Measurements from ENCODE around the gene PNMA8A. TPM values are rescaled to one million over a fixed set of nuclear protein-coding genes. Genes with fewer than 3 reads are reported as not detected.

The PNMA8A gene
- total and polyA plus RNA-seq, 2 of the 13 experiments (the other 11 are each of a cell fraction or from before 2014, with no cell fraction given): 0.13 to 0.51 TPM

DNA sequence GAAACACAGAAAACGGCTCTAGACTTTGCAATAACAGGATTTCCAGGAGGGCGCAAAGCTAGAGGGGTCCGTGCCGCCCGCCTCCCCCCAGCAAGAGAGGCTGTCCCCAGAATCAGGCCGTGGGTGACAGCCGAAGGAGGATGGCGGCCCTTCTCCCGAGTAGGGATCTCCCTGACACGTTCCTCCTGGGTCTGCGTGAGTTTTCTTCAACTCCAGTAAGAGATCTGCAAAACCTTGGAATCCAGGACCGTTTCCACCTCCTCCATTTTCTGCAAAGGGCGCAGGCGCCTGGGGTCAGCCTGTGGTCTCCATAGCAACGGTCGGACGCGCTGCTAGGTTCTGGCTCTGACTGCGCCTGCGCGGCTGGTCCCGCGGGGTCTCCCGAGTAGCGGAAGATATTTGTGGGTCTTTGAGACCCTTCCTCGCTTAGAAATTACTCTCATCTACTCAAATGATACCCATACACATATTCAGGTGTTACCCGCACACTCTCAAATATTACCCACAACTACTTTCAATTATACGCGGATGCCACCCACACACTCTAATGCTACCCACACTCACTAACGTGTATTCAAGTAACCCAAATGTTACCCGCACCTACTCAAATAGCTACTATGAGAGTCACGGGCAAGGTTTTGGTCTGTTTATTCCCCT lies 44.7 kb downstream of the PNMA8A start (continued):
- TF ChIP-seq, protein P1, sequence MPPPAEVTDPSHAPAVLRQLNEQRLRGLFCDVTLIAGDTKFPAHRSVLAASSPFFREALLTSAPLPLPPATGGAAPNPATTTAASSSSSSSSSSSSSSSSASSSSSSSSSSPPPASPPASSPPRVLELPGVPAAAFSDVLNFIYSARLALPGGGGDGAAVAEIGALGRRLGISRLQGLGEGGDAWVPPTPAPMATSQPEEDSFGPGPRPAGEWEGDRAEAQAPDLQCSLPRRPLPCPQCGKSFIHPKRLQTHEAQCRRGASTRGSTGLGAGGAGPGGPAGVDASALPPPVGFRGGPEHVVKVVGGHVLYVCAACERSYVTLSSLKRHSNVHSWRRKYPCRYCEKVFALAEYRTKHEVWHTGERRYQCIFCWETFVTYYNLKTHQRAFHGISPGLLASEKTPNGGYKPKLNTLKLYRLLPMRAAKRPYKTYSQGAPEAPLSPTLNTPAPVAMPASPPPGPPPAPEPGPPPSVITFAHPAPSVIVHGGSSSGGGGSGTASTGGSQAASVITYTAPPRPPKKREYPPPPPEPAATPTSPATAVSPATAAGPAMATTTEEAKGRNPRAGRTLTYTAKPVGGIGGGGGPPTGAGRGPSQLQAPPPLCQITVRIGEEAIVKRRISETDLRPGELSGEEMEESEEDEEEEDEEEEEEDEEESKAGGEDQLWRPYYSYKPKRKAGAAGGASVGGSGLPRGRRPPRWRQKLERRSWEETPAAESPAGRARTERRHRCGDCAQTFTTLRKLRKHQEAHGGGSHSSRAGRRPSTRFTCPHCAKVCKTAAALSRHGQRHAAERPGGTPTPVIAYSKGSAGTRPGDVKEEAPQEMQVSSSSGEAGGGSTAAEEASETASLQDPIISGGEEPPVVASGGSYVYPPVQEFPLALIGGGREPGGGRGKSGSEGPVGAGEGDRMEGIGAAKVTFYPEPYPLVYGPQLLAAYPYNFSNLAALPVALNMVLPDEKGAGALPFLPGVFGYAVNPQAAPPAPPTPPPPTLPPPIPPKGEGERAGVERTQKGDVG (CRISPR knock-in tag; IDR thresholded peaks at IDR 0.05; ENCODE audit: borderline replicate concordance): no peak
- TF ChIP-seq, protein P2, sequence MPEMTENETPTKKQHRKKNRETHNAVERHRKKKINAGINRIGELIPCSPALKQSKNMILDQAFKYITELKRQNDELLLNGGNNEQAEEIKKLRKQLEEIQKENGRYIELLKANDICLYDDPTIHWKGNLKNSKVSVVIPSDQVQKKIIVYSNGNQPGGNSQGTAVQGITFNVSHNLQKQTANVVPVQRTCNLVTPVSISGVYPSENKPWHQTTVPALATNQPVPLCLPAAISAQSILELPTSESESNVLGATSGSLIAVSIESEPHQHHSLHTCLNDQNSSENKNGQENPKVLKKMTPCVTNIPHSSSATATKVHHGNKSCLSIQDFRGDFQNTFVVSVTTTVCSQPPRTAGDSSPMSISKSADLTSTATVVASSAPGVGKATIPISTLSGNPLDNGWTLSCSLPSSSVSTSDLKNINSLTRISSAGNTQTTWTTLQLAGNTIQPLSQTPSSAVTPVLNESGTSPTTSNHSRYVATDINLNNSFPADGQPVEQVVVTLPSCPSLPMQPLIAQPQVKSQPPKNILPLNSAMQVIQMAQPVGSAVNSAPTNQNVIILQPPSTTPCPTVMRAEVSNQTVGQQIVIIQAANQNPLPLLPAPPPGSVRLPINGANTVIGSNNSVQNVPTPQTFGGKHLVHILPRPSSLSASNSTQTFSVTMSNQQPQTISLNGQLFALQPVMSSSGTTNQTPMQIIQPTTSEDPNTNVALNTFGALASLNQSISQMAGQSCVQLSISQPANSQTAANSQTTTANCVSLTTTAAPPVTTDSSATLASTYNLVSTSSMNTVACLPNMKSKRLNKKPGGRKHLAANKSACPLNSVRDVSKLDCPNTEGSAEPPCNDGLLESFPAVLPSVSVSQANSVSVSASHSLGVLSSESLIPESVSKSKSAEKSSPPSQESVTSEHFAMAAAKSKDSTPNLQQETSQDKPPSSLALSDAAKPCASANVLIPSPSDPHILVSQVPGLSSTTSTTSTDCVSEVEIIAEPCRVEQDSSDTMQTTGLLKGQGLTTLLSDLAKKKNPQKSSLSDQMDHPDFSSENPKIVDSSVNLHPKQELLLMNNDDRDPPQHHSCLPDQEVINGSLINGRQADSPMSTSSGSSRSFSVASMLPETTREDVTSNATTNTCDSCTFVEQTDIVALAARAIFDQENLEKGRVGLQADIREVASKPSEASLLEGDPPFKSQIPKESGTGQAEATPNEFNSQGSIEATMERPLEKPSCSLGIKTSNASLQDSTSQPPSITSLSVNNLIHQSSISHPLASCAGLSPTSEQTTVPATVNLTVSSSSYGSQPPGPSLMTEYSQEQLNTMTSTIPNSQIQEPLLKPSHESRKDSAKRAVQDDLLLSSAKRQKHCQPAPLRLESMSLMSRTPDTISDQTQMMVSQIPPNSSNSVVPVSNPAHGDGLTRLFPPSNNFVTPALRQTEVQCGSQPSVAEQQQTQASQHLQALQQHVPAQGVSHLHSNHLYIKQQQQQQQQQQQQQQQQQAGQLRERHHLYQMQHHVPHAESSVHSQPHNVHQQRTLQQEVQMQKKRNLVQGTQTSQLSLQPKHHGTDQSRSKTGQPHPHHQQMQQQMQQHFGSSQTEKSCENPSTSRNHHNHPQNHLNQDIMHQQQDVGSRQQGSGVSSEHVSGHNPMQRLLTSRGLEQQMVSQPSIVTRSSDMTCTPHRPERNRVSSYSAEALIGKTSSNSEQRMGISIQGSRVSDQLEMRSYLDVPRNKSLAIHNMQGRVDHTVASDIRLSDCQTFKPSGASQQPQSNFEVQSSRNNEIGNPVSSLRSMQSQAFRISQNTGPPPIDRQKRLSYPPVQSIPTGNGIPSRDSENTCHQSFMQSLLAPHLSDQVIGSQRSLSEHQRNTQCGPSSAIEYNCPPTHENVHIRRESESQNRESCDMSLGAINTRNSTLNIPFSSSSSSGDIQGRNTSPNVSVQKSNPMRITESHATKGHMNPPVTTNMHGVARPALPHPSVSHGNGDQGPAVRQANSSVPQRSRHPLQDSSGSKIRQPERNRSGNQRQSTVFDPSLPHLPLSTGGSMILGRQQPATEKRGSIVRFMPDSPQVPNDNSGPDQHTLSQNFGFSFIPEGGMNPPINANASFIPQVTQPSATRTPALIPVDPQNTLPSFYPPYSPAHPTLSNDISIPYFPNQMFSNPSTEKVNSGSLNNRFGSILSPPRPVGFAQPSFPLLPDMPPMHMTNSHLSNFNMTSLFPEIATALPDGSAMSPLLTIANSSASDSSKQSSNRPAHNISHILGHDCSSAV (CRISPR knock-in tag; IDR thresholded peaks at IDR 0.05; ENCODE audit: borderline replicate concordance): no peak
- TF ChIP-seq ZMYM2 (CRISPR knock-in tag; IDR thresholded peaks at IDR 0.05) (no peak), ZNF777 (CRISPR knock-in tag; IDR thresholded peaks at IDR 0.05) (no peak), ZNF124 (CRISPR knock-in tag; IDR thresholded peaks at IDR 0.05) (no peak), ZNF749 (CRISPR knock-in tag; IDR thresholded peaks at IDR 0.05; ENCODE audit: borderline replicate concordance) (no peak), ZNF678 (CRISPR knock-in tag; IDR thresholded peaks at IDR 0.05) (no peak), RFX5 (IDR thresholded peaks at IDR 0.05; ENCODE audit: low read depth, low read length) (no peak), ZNF557 (CRISPR knock-in tag; IDR thresholded peaks at IDR 0.05) (no peak), ZNF543 (CRISPR knock-in tag; IDR thresholded peaks at IDR 0.05) (no peak), ZNF350 (CRISPR knock-in tag; IDR thresholded peaks at IDR 0.05; ENCODE audit: borderline replicate concordance, low read depth) (no peak), AKAP8 (CRISPR knock-in tag; IDR thresholded peaks at IDR 0.05) (no peak), TRIM24 (CRISPR knock-in tag; IDR thresholded peaks at IDR 0.05) (no peak), MZF1 (CRISPR knock-in tag; IDR thresholded peaks at IDR 0.05; ENCODE audit: borderline replicate concordance) (no peak)
- TF ChIP-seq, protein P3, sequence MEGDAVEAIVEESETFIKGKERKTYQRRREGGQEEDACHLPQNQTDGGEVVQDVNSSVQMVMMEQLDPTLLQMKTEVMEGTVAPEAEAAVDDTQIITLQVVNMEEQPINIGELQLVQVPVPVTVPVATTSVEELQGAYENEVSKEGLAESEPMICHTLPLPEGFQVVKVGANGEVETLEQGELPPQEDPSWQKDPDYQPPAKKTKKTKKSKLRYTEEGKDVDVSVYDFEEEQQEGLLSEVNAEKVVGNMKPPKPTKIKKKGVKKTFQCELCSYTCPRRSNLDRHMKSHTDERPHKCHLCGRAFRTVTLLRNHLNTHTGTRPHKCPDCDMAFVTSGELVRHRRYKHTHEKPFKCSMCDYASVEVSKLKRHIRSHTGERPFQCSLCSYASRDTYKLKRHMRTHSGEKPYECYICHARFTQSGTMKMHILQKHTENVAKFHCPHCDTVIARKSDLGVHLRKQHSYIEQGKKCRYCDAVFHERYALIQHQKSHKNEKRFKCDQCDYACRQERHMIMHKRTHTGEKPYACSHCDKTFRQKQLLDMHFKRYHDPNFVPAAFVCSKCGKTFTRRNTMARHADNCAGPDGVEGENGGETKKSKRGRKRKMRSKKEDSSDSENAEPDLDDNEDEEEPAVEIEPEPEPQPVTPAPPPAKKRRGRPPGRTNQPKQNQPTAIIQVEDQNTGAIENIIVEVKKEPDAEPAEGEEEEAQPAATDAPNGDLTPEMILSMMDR (CRISPR knock-in tag; IDR thresholded peaks at IDR 0.05): no peak
- TF ChIP-seq, protein P4, sequence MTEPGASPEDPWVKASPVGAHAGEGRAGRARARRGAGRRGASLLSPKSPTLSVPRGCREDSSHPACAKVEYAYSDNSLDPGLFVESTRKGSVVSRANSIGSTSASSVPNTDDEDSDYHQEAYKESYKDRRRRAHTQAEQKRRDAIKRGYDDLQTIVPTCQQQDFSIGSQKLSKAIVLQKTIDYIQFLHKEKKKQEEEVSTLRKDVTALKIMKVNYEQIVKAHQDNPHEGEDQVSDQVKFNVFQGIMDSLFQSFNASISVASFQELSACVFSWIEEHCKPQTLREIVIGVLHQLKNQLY (CRISPR knock-in tag; IDR thresholded peaks at IDR 0.05): no peak

All from HepG2 (cell line).